Measurements from ENCODE around the gene DNAH11. TPM values are rescaled to one million over a fixed set of nuclear protein-coding genes. Genes with fewer than 3 reads are reported as not detected.
A peak's percentile ranks its signal among the peaks of the same experiment; 100 is the strongest.
"Not testable (repeated sequence)": the region's sequence is repeated elsewhere in the genome, so short reads cannot be mapped to it uniquely, and the experiment has no call there.

The DNAH11 gene
- total RNA-seq, 2 donors from 2014 or later = 1.6 to 13.3 TPM

DNA sequence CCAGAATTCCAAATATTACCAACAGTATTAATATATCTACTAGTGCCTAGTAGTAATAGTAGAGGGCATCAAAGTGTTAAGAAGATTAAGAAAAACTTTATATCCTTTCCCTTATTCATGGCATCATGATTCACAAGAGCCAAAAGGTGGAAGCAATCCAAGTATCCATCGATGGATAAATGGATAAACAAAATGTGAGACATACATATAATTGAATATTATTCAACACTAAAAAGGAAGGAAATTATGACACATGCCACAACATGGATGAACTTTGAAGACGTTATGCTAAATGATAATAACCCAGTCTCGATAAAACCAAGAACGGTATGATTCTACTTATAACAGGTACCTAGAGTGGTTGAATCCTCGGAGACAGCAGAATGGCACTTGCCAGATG lies 379.8 kb downstream of the DNAH11 start:
- no peak for DNase-seq (ENCODE audit: low spot score)
- no peaks in the 10 kb centered on the region for H3K4me1 ChIP-seq (replicated peaks)
- H3K36me3 ChIP-seq = no peaks in the 10 kb centered on the region
- intact Hi-C loops (cut with DNase I) = no loop called here
- no peak for TF ChIP-seq POLR2A (IDR thresholded peaks at IDR 0.05)
- TF ChIP-seq, protein P1, sequence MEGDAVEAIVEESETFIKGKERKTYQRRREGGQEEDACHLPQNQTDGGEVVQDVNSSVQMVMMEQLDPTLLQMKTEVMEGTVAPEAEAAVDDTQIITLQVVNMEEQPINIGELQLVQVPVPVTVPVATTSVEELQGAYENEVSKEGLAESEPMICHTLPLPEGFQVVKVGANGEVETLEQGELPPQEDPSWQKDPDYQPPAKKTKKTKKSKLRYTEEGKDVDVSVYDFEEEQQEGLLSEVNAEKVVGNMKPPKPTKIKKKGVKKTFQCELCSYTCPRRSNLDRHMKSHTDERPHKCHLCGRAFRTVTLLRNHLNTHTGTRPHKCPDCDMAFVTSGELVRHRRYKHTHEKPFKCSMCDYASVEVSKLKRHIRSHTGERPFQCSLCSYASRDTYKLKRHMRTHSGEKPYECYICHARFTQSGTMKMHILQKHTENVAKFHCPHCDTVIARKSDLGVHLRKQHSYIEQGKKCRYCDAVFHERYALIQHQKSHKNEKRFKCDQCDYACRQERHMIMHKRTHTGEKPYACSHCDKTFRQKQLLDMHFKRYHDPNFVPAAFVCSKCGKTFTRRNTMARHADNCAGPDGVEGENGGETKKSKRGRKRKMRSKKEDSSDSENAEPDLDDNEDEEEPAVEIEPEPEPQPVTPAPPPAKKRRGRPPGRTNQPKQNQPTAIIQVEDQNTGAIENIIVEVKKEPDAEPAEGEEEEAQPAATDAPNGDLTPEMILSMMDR (IDR thresholded peaks at IDR 0.05) = no peak
- no peaks in the 10 kb centered on the region for H3K9me3 ChIP-seq
- H3K4me3 ChIP-seq = no peak overlapping the region
- WGBS = 87% methylated on average over 5 of the region's 5 CpGs
- H3K27ac ChIP-seq = no peak overlapping the region
- no peaks in the 10 kb centered on the region for H3K27me3 ChIP-seq (replicated peaks; ENCODE audit: insufficient read depth)

DNA sequence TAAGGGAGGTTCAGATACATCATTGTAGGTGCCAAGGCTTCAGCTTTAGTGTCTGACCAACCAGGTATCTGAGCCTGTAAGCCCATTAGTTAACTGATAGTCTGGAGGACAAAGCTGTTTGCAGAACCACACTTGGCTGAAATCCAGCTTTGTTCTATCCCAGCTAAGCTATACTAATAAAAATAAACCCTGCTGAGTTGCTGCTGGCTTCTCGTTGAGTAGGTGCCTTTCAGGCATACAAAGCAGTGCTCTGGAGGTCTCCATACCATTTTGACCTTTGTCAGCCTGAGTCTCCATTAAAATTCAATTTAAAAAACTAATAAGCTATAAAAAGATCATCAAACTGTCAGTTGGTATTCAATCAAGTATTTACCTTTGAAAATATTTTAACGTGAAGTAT lies 380.8 kb downstream of the DNAH11 start:
- Histone ChIP-seq H3K4me1 (replicated peaks) (no peaks in the 10 kb centered on the region), H3K27ac (no peak overlapping the region), H3K27me3 (replicated peaks; ENCODE audit: insufficient read depth) (no peaks in the 10 kb centered on the region), H3K4me3 (no peak overlapping the region), H3K36me3 (no peaks in the 10 kb centered on the region), H3K9me3 (no peaks in the 10 kb centered on the region)
- WGBS = 35% methylated on average over 2 of the region's 2 CpGs
- intact Hi-C loops (cut with DNase I) = no loop called here
- DNase-seq (ENCODE audit: low spot score) = peak; percentile 40
- TF ChIP-seq, protein P1 (IDR thresholded peaks at IDR 0.05) = no peak
- TF ChIP-seq POLR2AphosphoS5 (IDR thresholded peaks at IDR 0.05) = no peak
- no peak for TF ChIP-seq POLR2A (IDR thresholded peaks at IDR 0.05)

DNA sequence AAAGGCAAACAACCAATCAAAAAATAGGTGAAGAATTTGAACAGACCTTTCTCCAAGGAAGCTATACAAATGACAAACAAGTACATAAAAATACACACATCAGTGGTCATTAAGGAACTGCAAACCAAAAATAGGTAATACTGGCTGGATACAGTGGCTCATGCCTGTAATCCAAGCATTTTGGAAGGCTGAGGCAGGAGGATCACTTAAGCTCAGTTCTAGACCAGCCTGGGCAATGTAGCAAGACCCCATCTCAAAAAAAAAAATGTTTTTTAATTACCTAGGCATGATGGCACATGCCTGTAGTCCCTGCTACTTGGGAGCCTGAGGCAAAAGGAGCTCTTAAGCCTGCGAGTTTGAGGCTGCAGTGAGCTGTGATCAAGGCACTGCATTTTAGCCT lies 383.6 kb downstream of the DNAH11 start:
- 89% methylated on average over 1 of the region's 1 CpG for WGBS
- H3K4me1 ChIP-seq (replicated peaks) = no peaks in the 10 kb centered on the region
- no peaks in the 10 kb centered on the region for H3K9me3 ChIP-seq
- no peak for DNase-seq (ENCODE audit: low spot score)
- no peaks in the 10 kb centered on the region for H3K36me3 ChIP-seq
- H3K27me3 ChIP-seq (replicated peaks; ENCODE audit: insufficient read depth) = no peaks in the 10 kb centered on the region
- H3K4me3 ChIP-seq = no peak overlapping the region
- no peak overlapping the region for H3K27ac ChIP-seq
- TF ChIP-seq POLR2A (IDR thresholded peaks at IDR 0.05) (no peak), POLR2AphosphoS5 (IDR thresholded peaks at IDR 0.05) (no peak)
- TF ChIP-seq, protein P1 (IDR thresholded peaks at IDR 0.05) = no peak
- intact Hi-C loops (cut with DNase I) = no loop called here

DNA sequence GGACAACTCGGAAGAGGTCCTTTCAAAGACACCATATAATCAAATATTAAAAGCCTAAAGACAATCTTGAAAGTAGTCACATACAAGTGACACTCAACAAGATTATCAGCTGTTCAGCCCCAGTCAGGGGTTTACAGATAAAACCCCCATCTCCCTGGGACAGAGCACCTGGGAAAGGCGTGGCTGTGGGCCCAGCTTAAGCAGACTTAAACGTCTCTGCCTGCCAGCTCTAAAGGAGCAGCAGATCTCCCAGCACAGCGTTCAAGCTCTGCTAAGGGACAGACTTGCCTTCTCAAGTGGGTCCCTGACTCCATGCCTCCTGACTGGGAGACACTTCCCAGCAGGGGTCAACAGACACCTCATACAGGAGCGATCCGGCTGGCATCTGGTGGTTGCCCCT lies 384.9 kb downstream of the DNAH11 start:
- H3K4me3 ChIP-seq = no peak overlapping the region
- TF ChIP-seq POLR2AphosphoS5 (IDR thresholded peaks at IDR 0.05) (no peak), POLR2A (IDR thresholded peaks at IDR 0.05) (no peak)
- TF ChIP-seq, protein P1 (IDR thresholded peaks at IDR 0.05) = no peak
- H3K4me1 ChIP-seq (replicated peaks) = no peaks in the 10 kb centered on the region
- H3K27ac ChIP-seq = no peak overlapping the region
- no peaks in the 10 kb centered on the region for H3K9me3 ChIP-seq
- no peak for DNase-seq (ENCODE audit: low spot score)
- no peaks in the 10 kb centered on the region for H3K27me3 ChIP-seq (replicated peaks; ENCODE audit: insufficient read depth)
- WGBS = 74% methylated on average over 6 of the region's 6 CpGs
- intact Hi-C loops (cut with DNase I) = no loop called here
- H3K36me3 ChIP-seq = no peaks in the 10 kb centered on the region

DNA sequence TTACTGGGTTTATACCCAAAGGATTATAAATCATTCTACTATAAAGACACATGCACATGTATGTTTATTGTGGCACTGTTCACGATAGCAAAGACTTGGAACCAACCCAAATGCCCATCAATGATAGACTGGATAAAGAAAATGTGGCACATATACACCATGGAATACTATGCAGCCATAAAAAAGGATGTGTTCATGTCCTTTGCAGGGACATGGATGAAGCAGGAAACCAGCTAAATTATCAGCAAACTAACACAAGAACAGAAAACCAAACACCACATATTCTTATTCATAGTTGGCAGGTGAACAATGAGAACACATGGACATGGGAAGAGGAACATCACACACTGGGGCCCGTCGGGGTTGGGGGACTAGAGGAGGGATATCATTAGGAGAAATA lies 390.5 kb downstream of the DNAH11 start:
- DNase-seq (ENCODE audit: low spot score); H3K4me3 ChIP-seq; H3K4me1 ChIP-seq (replicated peaks); H3K36me3 ChIP-seq; H3K27ac ChIP-seq; H3K27me3 ChIP-seq (replicated peaks; ENCODE audit: insufficient read depth); intact Hi-C loops (cut with DNase I); H3K9me3 ChIP-seq: not testable (repeated sequence)
- 84% methylated on average over 3 of the region's 3 CpGs for WGBS

Measured in prostate gland (tissue), 2 donors.